Measurements from ENCODE around the gene SYT1.

GRCh38 chr12:78949532-78949931 is 85.0 kb downstream of the SYT1 start:
- TF ChIP-seq JUND (IDR thresholded peaks at IDR 0.05) (no peak), CTCF (IDR thresholded peaks at IDR 0.05; ENCODE audit: low read depth, low read length, missing input control) (no peak), RXRA (IDR thresholded peaks at IDR 0.05) (no peak), REST (IDR thresholded peaks at IDR 0.05) (no peak), ATF3 (IDR thresholded peaks at IDR 0.05) (no peak), GABPA (IDR thresholded peaks at IDR 0.05 in 1 of 2, conservative IDR thresholded peaks at IDR 0.05 in 1 of 2) (no peak), RAD21 (IDR thresholded peaks at IDR 0.05) (no peak), TAF1 (conservative IDR thresholded peaks at IDR 0.05) (no peak)

All from liver (tissue), 3 donors.